Neural progenitor cell (in vitro differentiated cells): ENCODE measurements around the gene ACBD3. TPM values are rescaled to one million over a fixed set of nuclear protein-coding genes. Genes with fewer than 3 reads are reported as not detected.
"Not testable (repeated sequence)": the region's sequence is repeated elsewhere in the genome, so short reads cannot be mapped to it uniquely, and the experiment has no call there.

Source experiments
- DNase-seq: peaks from one replicate; pipeline ENCODE4 v3.0.0-alpha.2; 2016; ENCODE audit warnings: low spot score
- H2AFZ ChIP-seq: fragments of 200-600 bp; sonication (generic); replicated peaks from 2 replicates; pipeline ENCODE4 v1.6.1; 2016; ENCODE audit warnings: antibody characterized with exemption
- H3F3A ChIP-seq: fragments of 200-600 bp; sonication (generic); 2 replicates; pipeline ENCODE4 v1.6.1; 2016; ENCODE audit warnings: antibody characterized with exemption, low read depth
- H3K27ac ChIP-seq: fragments of 200-600 bp; sonication (generic); 2 replicates; pipeline ENCODE4 v1.5.1; 2016; ENCODE audit warnings: mild to moderate bottlenecking
- H3K27me3 ChIP-seq: fragments of 200-600 bp; sonication (generic); 2 replicates; pipeline ENCODE4 v1.6.1; 2016; ENCODE audit warnings: mild to moderate bottlenecking, moderate library complexity
- H3K36me3 ChIP-seq: fragments of 200-600 bp; sonication (generic); 2 replicates; pipeline ENCODE4 v1.5.1; 2016
- H3K4me1 ChIP-seq: fragments of 200-600 bp; sonication (generic); 2 replicates; pipeline ENCODE4 v1.6.1; 2016; ENCODE audit warnings: mixed run types
- H3K4me2 ChIP-seq: fragments of 200-600 bp; sonication (generic); 2 replicates; pipeline ENCODE4 v1.6.1; 2016
- H3K4me3 ChIP-seq: fragments of 200-600 bp; sonication (generic); 2 replicates; pipeline ENCODE4 v1.5.1; 2016
- H3K79me2 ChIP-seq: fragments of 200-600 bp; sonication (generic); 2 replicates; pipeline ENCODE4 v1.6.1; 2016; ENCODE audit warnings: low read depth
- H3K9ac ChIP-seq: fragments of 200-600 bp; sonication (generic); 2 replicates; pipeline ENCODE4 v1.6.1; 2016
- H3K9me3 ChIP-seq: fragments of 200-600 bp; sonication (generic); 2 replicates; pipeline ENCODE4 v1.5.1; 2016; ENCODE audit warnings: low read depth
- H4K20me1 ChIP-seq: fragments of 200-600 bp; sonication (generic); 2 replicates; pipeline ENCODE4 v1.6.1; 2016; ENCODE audit warnings: low read depth
- H3K27ac Mint-ChIP-seq: 3 replicates; pipeline ENCODE4 v1.8.0; 2021; ENCODE audit warnings: mixed read lengths
- H3K27me3 Mint-ChIP-seq: 2 replicates; pipeline ENCODE4 v1.8.0; 2022; ENCODE audit warnings: low read depth, mild to moderate bottlenecking, inconsistent platforms, moderate library complexity, mixed read lengths; ENCODE audit not compliant: insufficient read depth
- H3K36me3 Mint-ChIP-seq: 3 replicates; pipeline ENCODE4 v1.8.0; 2021; ENCODE audit warnings: mixed read lengths
- H3K4me1 Mint-ChIP-seq: 3 replicates; pipeline ENCODE4 v1.8.0; 2021; ENCODE audit warnings: mixed read lengths
- H3K4me3 Mint-ChIP-seq: 3 replicates; pipeline ENCODE4 v1.8.0; 2021; ENCODE audit warnings: mild to moderate bottlenecking, moderate library complexity, mixed read lengths
- H3K9me3 Mint-ChIP-seq: 3 replicates; pipeline ENCODE4 v1.8.0; 2020; ENCODE audit warnings: mixed read lengths
- EZH2 ChIP-seq: fragments of 200-600 bp; sonication (generic); IDR thresholded peaks from 2 replicates; pipeline ENCODE4 v1.6.1; 2017; ENCODE audit warnings: antibody characterized with exemption, mild to moderate bottlenecking, moderate library complexity
- EZH2phosphoT487 ChIP-seq: fragments of 200-600 bp; sonication (generic); IDR thresholded peaks from 2 replicates; pipeline ENCODE4 v1.6.1; 2017; ENCODE audit warnings: antibody characterized with exemption
- total RNA-seq: library from RNA; depleted of rRNA; stranded (reverse); fragments of >200 nt; gene quantifications from 2 replicates; pipeline ENCODE4 v1.2.3, GENCODE V29; 2015; ENCODE audit warnings: low replicate concordance
- TF ChIP-seq, protein P1 (sequence below): fragments of 200-600 bp; sonication (generic); IDR thresholded peaks from 2 replicates; pipeline ENCODE4 v1.5.1; 2017; ENCODE audit warnings: antibody characterized with exemption, mild to moderate bottlenecking

Gene ACBD3
- total RNA-seq, 1 donor from 2014 or later = 32.3 TPM

- H3F3A ChIP-seq = peaks cover 4% of the 10 kb centered on the region
- H3K9me3 Mint-ChIP-seq = no peaks in the 10 kb centered on the region
- no peaks in the 10 kb centered on the region for H3K9me3 ChIP-seq
- H3K79me2 ChIP-seq = no peaks in the 10 kb centered on the region
- H3K36me3 ChIP-seq = no peaks in the 10 kb centered on the region
- H3K27ac ChIP-seq = no peak overlapping the region
- H3K4me2 ChIP-seq = no peak overlapping the region
- no peaks in the 10 kb centered on the region for H3K36me3 Mint-ChIP-seq
- TF ChIP-seq EZH2phosphoT487 = no peak
- no peak for TF ChIP-seq EZH2
- TF ChIP-seq, protein P1, sequence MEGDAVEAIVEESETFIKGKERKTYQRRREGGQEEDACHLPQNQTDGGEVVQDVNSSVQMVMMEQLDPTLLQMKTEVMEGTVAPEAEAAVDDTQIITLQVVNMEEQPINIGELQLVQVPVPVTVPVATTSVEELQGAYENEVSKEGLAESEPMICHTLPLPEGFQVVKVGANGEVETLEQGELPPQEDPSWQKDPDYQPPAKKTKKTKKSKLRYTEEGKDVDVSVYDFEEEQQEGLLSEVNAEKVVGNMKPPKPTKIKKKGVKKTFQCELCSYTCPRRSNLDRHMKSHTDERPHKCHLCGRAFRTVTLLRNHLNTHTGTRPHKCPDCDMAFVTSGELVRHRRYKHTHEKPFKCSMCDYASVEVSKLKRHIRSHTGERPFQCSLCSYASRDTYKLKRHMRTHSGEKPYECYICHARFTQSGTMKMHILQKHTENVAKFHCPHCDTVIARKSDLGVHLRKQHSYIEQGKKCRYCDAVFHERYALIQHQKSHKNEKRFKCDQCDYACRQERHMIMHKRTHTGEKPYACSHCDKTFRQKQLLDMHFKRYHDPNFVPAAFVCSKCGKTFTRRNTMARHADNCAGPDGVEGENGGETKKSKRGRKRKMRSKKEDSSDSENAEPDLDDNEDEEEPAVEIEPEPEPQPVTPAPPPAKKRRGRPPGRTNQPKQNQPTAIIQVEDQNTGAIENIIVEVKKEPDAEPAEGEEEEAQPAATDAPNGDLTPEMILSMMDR = no peak
- no peaks in the 10 kb centered on the region for H3K27me3 ChIP-seq
- no peaks in the 10 kb centered on the region for H3K4me1 Mint-ChIP-seq
- no peak overlapping the region for H3K27ac Mint-ChIP-seq
- H4K20me1 ChIP-seq = no peaks in the 10 kb centered on the region
- peak overlapping the region; percentile 13 for H3K9ac ChIP-seq
- H3K4me1 ChIP-seq = peaks cover 7% of the 10 kb centered on the region
- no peak overlapping the region for H3K4me3 Mint-ChIP-seq
- H2AFZ ChIP-seq = peak overlapping the region; percentile 90
- DNase-seq = no peak
- H3K4me3 ChIP-seq = no peak overlapping the region
- H3K27me3 Mint-ChIP-seq = peaks cover 12% of the 10 kb centered on the region
Observed at GRCh38 chr1:226203240-226203639, 16.7 kb upstream of the ACBD3 start.

DNA sequence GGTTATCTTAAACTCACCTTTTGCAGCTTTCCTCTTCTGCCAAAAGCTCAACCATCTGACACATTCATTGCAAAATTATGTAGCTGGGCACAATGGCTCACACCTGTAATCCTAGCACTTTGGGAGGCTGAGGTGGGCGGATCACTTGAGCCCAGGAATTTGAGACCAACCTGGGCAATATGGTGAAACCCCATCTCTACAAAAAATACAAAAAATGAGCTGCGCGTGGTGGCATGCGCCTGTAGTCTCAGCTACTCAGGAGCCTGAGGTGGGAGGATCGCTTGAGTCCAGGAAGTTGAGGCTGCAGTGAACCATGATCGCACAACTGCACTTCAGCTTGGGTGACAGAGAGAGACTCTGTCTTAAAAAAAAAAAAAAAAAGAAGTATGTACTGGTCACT, 16.1 kb upstream of the ACBD3 start:
- H3K27ac Mint-ChIP-seq, DNase-seq, H3K9ac ChIP-seq, H3K36me3 Mint-ChIP-seq, H3K4me1 ChIP-seq, H3K79me2 ChIP-seq, H3K4me3 Mint-ChIP-seq, H4K20me1 ChIP-seq, H3F3A ChIP-seq, H3K9me3 Mint-ChIP-seq, H3K36me3 ChIP-seq, H3K4me1 Mint-ChIP-seq, H3K4me2 ChIP-seq, H3K27ac ChIP-seq, H3K27me3 ChIP-seq, H2AFZ ChIP-seq, H3K4me3 ChIP-seq, H3K9me3 ChIP-seq: not testable (repeated sequence)
- H3K27me3 Mint-ChIP-seq = peaks cover 12% of the 10 kb centered on the region

DNA sequence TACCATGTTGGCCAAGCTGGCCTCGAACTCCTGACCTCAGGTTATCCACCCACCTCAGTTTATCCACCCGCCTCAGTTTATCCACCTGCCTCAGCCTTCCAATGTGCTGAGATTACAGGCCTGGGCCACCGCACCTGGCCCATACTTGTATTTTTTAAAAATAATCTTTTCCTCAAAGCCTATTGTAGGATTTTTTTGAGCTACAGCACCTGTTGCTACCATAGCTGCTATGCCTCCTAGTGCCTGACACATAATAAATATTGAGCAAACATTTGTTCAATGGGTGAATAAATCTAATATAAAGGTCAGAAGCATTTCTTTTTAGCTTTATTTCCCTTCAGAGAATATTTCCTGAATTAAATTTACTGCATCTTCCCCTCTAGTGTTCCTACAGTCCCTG, 15.7 kb upstream of the ACBD3 start:
- Histone ChIP-seq H3K27me3 (no peaks in the 10 kb centered on the region), H4K20me1 (no peaks in the 10 kb centered on the region), H3K4me2 (no peak overlapping the region), H2AFZ (no peak overlapping the region), H3K9me3 (no peaks in the 10 kb centered on the region), H3K36me3 (no peaks in the 10 kb centered on the region), H3K4me3 (no peak overlapping the region), H3K9ac (no peak overlapping the region), H3K27ac (no peak overlapping the region), H3K4me1 (peaks cover 7% of the 10 kb centered on the region), H3F3A (peaks cover 4% of the 10 kb centered on the region), H3K79me2 (no peaks in the 10 kb centered on the region)
- TF ChIP-seq EZH2 (no peak), EZH2phosphoT487 (no peak)
- TF ChIP-seq, protein P1 = no peak
- no peaks in the 10 kb centered on the region for H3K36me3 Mint-ChIP-seq
- no peaks in the 10 kb centered on the region for H3K9me3 Mint-ChIP-seq
- H3K27ac Mint-ChIP-seq = no peak overlapping the region
- no peak overlapping the region for H3K4me3 Mint-ChIP-seq
- no peak for DNase-seq
- H3K27me3 Mint-ChIP-seq = peaks cover 11% of the 10 kb centered on the region
- no peaks in the 10 kb centered on the region for H3K4me1 Mint-ChIP-seq

GRCh38 chr1:226201029-226201593, 14.6 kb upstream of the ACBD3 start:
- H3K4me2 ChIP-seq = no peak overlapping the region
- H3K27me3 ChIP-seq = no peaks in the 10 kb centered on the region
- H3K79me2 ChIP-seq = no peaks in the 10 kb centered on the region
- no peaks in the 10 kb centered on the region for H4K20me1 ChIP-seq
- H3K27ac ChIP-seq = no peak overlapping the region
- Mint-ChIP-seq H3K4me1 (peaks cover 3% of the 10 kb centered on the region), H3K27ac (no peak overlapping the region), H3K9me3 (no peaks in the 10 kb centered on the region), H3K4me3 (no peak overlapping the region), H3K36me3 (no peaks in the 10 kb centered on the region), H3K27me3 (peaks cover 10% of the 10 kb centered on the region)
- DNase-seq = peak; percentile 49
- peaks cover 7% of the 10 kb centered on the region for H3K4me1 ChIP-seq
- TF ChIP-seq, protein P1 = peak; percentile 56
- no peak for TF ChIP-seq EZH2
- no peak for TF ChIP-seq EZH2phosphoT487
- H3K9me3 ChIP-seq = no peaks in the 10 kb centered on the region
- no peaks in the 10 kb centered on the region for H3K36me3 ChIP-seq
- H3F3A ChIP-seq = peaks cover 4% of the 10 kb centered on the region
- no peak overlapping the region for H3K4me3 ChIP-seq
- no peak overlapping the region for H3K9ac ChIP-seq
- no peak overlapping the region for H2AFZ ChIP-seq
